ENCODE data around the gene PRR11.

Gene PRR11

GRCh38 chr17:59139939-59140338 lies 15.6 kb upstream of the PRR11 start:
- no peak overlapping the region for H3K4me3 ChIP-seq (ENCODE audit: low read depth, low read length)
- TF ChIP-seq CTCF (IDR thresholded peaks at IDR 0.05; ENCODE audit: low read depth, low read length), result no peak

- H3K4me3 ChIP-seq (ENCODE audit: low read depth, low read length), result no peak overlapping the region
- no peak for TF ChIP-seq CTCF (IDR thresholded peaks at IDR 0.05; ENCODE audit: low read depth, low read length)
Observed at GRCh38 chr17:59141860-59142259, 13.7 kb upstream of the PRR11 start.

GRCh38 chr17:59145571-59146096 lies 9.9 kb upstream of the PRR11 start:
- TF ChIP-seq CTCF (IDR thresholded peaks at IDR 0.05; ENCODE audit: low read depth, low read length), result no peak
- no peak overlapping the region for H3K4me3 ChIP-seq (ENCODE audit: low read depth, low read length)

GRCh38 chr17:59149051-59149450 lies 6.5 kb upstream of the PRR11 start:
- TF ChIP-seq CTCF (IDR thresholded peaks at IDR 0.05; ENCODE audit: low read depth, low read length), result no peak
- no peak overlapping the region for H3K4me3 ChIP-seq (ENCODE audit: low read depth, low read length)

- H3K4me3 ChIP-seq (ENCODE audit: low read depth, low read length), result no peak overlapping the region
- TF ChIP-seq CTCF (IDR thresholded peaks at IDR 0.05; ENCODE audit: low read depth, low read length), result no peak
Observed at GRCh38 chr17:59149841-59150511, 5.6 kb upstream of the PRR11 start.

GRCh38 chr17:59151006-59151405 lies 4.5 kb upstream of the PRR11 start:
- TF ChIP-seq CTCF (IDR thresholded peaks at IDR 0.05; ENCODE audit: low read depth, low read length), result no peak
- H3K4me3 ChIP-seq (ENCODE audit: low read depth, low read length), result no peak overlapping the region

GRCh38 chr17:59151591-59151990 lies 4.0 kb upstream of the PRR11 start:
- no peak overlapping the region; the same call in 1 of the 2 replicates for H3K4me3 ChIP-seq (ENCODE audit: low read depth, low read length)
- no peak for TF ChIP-seq CTCF (IDR thresholded peaks at IDR 0.05; ENCODE audit: low read depth, low read length)

Measured in WI38 (cell line).